Endothelial cell of umbilical vein (primary cell): ENCODE measurements around the gene MORN5.

Experiments
- POLR2A ChIP-seq: IDR thresholded peaks from 2 replicates; pipeline ENCODE4 v1.6.1; 2012; ENCODE audit warnings: low read depth, mild to moderate bottlenecking, control low read depth, low read length
- TF ChIP-seq, protein P1 (sequence below), 2 donors: IDR thresholded peaks; 1 replicate in 1 of 2; 2 replicates in 1 of 2; pipeline ENCODE4 v1.5.1; 2011; ENCODE audit warnings: low read length in 2 of 2, mild to moderate bottlenecking in 2 of 2, moderate library complexity in 2 of 2, control low read depth in 1 of 2, inconsistent platforms in 1 of 2, low read depth in 1 of 2; ENCODE audit not compliant: insufficient read depth in 1 of 2; ENCODE audit errors: extremely low read depth in 1 of 2

GRCh38 chr9:122215663-122216062 lies 56.0 kb downstream of the MORN5 start:
- TF ChIP-seq, protein P1, sequence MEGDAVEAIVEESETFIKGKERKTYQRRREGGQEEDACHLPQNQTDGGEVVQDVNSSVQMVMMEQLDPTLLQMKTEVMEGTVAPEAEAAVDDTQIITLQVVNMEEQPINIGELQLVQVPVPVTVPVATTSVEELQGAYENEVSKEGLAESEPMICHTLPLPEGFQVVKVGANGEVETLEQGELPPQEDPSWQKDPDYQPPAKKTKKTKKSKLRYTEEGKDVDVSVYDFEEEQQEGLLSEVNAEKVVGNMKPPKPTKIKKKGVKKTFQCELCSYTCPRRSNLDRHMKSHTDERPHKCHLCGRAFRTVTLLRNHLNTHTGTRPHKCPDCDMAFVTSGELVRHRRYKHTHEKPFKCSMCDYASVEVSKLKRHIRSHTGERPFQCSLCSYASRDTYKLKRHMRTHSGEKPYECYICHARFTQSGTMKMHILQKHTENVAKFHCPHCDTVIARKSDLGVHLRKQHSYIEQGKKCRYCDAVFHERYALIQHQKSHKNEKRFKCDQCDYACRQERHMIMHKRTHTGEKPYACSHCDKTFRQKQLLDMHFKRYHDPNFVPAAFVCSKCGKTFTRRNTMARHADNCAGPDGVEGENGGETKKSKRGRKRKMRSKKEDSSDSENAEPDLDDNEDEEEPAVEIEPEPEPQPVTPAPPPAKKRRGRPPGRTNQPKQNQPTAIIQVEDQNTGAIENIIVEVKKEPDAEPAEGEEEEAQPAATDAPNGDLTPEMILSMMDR (IDR thresholded peaks at IDR 0.05; ENCODE audit: extremely low read depth in 1 of 2, insufficient read depth in 1 of 2, low read depth in 1 of 2, low read length in 2 of 2) = no peak
- TF ChIP-seq POLR2A = no peak
